Sigmoid colon (tissue), 4 donors: ENCODE data around the gene SPDYE17.
"Not testable (repeated sequence)": the region's sequence is repeated elsewhere in the genome, so short reads cannot be mapped to it uniquely, and the experiment has no call there.

Experiments used
- CTCF ChIP-seq, 4 experiments: fragments of 450-650 bp in 3 of 4; fragments of 200-600 bp in 1 of 4; IDR thresholded peaks; one replicate each; pipeline ENCODE4 v1.5.1; 2016 to 2019; ENCODE audit warnings: antibody characterized with exemption in 4 of 4, mild to moderate bottlenecking in 3 of 4, moderate library complexity in 2 of 4
- POLR2A ChIP-seq, 2 donors: fragments of 450-650 bp; IDR thresholded peaks; one replicate each; pipeline ENCODE4 v1.6.1; 2016; ENCODE audit warnings: antibody characterized with exemption in 2 of 2, mild to moderate bottlenecking in 2 of 2, moderate library complexity in 2 of 2
- POLR2AphosphoS5 ChIP-seq, 4 donors: sonication (generic); formaldehyde crosslinking; IDR thresholded peaks; one replicate each; pipeline ENCODE4 v1.6.1; 2017; ENCODE audit warnings: antibody characterized with exemption in 4 of 4

- TF ChIP-seq CTCF, POLR2AphosphoS5, POLR2A (IDR thresholded peaks at IDR 0.05): not testable (repeated sequence)
Measured at GRCh38 chr7:77071108-77071507, 38.9 kb upstream of the SPDYE17 start.
